Activated CD4-positive, alpha-beta T cell treated with anti-CD3 and anti-CD28 coated beads, Interleukin-2, amount 50 U/mL, for 16 hours (primary cell): ENCODE data around the gene NTN1.
"Not testable (repeated sequence)": the region's sequence is repeated elsewhere in the genome, so short reads cannot be mapped to it uniquely, and the experiment has no call there.

Source experiments
- DNase-seq: peaks from one replicate; pipeline ENCODE4 v3.0.0-alpha.2; 2020

The NTN1 gene

DNA sequence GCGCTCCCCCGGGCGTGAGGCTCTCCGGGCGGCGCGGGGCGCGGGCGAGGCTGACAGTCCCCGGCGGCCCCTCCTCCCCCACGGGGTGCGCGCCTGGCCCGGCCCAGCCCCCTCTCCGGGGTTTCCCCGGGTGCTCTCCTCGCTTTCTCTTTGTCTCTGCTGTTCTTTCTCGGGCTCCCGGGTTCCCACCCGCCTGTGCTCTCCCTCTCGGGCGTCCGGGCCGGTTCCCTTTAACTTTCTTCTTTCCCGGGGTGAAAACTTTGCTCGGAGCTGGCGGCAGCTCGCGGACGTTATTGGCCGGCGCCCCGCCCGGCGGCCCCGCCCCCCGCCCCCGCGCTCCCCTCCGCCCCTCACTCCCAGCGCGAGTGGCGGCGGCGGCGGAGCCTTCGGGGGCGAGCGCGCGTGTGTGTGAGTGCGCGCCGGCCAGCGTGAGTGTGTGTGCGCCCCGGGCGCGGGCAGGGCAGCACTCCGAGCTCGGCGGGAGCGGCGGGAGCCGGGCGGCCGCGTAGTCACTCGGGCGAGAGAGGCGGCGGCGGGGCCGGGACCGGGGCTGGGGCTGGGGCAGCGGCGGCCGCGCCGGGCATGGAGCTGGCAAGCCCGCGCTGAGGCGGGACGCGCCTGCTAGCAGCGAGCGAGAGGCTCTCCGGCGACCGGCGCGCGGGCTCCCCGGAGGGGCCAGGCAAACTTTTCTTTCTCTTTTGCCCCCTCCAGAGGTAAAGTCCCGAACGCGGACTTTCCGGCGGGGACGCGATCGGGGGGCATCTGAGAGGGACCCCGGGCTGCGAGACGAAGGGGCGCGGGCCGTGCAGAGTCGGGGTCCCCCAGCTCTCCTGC, at the start of gene NTN1:
TSS of gene NTN1 (plus strand) at position 353 of the 834 bp plus-strand sequence. CDS start 864 bp downstream, outside the sequence.
- peak; percentile 31 for DNase-seq

DNA sequence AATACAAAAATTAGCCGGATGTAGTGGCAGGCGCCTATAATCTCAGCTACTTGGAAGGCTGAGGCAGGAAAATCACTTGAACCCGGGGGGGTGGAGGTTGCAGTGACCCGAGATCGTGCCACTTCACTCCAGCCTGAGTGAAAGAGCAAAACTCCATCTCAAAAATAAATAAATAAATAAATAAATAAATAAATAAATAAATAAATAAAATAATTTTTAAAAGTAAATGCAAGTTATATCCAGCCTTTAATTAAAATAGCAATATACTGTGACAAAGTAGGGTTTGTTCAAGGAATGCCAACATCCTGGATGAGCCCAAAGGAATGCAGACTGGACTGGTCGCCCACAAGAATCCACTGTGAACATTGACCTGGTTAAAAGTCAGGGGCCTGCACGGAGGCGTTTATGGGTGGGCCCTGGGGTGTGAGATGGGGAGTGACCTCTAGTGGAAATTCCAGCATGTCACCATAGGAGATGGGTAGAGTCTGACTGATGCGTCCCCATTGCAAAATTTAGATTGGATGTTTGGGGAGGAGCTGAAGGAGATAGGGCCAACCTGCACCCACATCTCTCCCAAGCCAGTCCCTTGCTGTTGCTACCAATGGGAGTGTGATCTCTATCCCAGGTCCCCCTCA, 46.1 kb upstream of the NTN1 start:
- DNase-seq, result no peak

DNA sequence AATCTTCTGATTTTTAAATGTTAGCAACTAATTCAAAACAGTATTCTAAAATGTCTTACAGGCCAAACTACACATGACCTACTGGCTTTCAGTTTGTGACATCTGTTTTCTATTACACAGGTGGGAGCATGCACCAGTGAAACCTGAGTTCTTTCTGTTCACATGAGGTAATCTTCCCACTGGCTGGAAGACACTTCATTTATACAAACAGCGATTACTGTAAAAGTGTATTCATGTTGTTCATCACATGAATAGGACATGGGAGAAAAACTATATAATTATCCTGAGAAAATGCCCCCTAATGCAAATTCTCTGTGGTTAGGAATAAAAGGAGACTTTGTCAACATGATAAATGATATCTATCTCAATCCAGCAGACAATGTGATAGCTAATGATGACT, 44.7 kb upstream of the NTN1 start:
- DNase-seq, result no peak

DNA sequence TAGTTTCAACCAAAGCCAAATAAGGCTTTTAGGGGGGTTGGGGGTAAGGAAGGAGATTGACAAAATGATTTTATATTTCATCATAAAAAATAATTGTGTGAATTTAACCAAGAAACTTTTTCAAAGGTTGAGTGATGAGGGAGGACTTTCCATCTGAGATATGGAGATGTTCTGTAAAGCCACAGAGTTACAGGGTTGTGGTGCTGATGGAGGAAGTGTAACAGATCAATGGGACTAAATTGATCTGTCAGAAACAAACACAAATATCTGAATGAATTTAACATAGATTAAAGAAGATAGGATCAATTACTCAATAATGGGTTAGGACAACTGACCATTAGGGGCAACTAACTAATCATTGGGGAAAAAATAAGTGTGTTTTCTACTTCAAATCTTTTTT, 41.6 kb upstream of the NTN1 start:
- no peak for DNase-seq

DNA sequence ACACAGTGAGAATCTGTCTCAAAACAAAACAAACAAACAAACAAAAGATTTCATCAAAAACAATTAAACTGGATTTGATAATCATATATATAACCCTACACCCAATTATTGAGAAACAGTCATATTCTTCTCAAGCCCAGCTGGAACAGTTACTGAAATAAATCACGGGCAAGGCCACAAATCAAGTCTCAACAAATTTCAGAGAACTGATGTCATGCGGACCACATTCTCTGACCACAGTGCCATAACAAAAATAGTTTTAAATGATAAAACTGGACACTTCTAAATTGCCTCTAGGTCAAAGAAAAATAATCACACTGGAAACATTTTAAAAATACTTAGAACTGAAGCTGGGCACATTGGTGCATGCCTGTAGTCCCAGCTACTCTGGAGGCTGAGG, 39.9 kb upstream of the NTN1 start:
- no peak for DNase-seq

DNA sequence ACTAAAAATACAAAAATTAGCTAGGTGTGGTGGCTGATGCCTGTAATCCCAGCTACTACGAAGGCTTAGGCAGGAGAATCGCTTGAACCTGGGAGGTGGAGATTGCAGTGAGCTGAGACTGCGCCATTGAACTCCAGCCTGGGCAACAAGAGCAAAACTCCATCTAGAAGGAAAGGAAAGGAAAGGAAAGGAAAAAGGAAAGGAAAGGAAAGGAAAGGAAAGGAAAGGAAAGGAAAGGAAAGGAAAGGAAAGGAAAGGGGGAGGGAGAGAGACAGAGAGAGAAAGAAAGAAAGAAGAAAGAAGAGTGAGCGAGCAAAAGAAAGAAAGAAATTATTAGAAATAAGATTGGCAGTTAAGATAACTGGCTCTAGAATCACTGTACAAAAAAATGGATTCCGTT, 37.1 kb upstream of the NTN1 start:
- DNase-seq, result not testable (repeated sequence)

DNA sequence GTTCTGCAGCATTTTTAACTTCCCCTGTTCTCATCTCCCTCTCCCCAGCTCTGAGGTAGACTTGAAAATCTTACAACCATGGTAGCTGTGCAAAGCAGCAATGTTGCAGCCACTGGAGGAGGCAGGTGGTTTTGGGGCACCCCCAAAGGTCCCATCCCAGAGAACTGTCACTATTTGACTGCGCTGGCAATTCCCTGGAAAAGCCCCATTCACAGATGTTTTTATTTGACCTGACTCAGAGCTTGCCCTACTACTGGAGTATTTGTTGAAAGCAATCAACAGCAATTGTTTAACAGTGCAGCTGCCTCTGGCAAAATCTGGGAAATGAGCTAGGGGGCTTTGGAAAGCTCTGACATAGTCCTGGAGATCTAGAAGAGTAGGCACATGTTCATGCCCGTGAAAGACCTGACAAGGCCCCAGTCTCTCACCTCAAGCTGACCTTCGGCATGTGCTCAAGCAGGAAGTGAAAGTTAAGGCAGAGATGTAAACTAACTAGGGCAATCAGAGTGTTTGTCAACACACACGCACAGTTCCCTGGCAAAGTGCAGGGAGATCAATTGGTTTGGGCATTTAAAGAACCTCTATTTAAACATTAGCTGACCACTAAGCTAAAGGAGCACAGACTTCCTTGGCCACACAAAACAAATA, 36.1 kb upstream of the NTN1 start:
- DNase-seq, result no peak

DNA sequence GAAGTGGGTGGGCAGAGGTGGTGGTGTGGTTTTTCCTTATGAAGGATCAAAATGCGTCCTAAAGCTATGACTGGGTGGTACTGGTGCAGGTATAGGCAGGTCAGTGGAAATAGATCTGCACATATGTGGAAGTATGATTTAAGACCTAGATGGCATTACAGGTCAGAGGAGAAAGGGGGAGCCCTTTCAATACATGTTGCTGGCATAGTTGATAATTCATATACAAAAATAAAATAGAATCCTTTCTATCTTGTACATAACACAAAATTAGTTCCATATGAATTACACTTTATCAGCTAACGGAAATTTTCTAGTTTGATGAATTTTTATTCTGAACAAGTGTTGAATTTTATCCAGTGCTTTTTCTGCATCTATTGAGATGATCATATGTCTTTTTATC, 35.0 kb upstream of the NTN1 start:
- no peak for DNase-seq

DNA sequence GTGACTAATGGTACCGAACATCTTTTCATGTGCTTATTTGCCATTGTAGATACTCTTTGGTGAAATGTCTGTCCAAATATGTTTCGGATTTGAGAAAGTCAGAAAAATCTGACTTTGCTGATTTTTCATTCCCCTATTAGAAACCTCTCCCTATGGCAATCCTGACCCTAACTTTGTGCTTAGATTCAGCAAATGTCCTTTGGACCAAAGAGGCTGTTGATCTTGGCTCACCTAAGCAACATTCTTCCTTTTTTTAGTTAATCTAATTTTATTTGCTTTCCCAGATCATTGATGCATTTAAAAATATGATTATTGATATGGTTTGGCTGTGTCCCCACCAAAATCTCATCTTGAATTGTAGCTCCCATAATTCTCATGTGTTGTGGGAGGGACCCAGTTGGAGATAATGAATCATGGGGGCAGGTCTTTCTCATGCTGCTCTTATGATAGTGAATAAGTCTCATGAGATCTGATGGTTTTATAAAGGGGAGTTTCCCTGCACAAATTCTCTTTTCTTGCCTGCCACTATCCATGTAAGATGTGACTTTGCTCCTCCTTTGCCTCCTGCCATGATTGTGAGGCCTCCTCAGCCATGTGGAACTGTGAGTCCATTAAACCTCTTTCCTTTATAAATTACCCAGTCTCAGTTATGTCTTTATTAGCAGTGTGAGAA, 32.9 kb upstream of the NTN1 start:
- DNase-seq, result not testable (repeated sequence)

DNA sequence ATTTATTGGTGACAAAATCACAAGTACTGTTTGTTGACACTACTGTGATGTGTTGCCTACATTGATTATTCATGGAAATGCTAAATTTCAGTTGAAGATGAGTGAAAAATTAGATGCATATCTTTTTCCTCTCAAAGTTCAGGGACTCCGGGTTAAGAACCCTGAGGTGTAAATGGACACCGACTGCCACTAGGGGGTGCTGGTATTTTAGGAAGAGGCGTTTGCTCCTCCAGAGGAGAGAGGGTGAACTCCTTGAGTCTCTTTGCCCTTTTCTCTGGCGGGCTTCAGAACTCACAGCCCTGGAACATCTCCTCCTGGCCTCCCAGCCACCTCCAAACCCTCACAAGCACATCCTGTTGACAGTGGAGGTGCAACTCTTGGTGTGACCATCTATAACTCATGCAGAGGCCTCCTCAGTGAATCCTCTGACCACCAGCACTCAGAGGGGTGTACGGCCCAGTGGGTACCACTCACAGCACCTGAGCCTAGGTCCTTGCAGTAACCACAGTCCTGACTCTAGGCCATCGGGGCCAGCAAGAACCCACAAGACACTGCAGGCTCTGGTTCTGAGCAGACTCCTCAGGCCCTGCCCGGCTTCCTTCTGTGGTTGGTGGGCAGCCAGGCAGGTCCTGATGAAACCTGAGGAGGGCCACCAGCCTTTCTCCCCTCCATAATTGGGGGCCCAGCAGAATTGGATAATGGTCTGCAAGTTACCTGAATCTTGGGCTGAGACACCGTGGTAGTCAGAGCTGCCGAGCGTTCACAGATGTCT, 29.6 kb upstream of the NTN1 start:
- DNase-seq, result peak; percentile 73

DNA sequence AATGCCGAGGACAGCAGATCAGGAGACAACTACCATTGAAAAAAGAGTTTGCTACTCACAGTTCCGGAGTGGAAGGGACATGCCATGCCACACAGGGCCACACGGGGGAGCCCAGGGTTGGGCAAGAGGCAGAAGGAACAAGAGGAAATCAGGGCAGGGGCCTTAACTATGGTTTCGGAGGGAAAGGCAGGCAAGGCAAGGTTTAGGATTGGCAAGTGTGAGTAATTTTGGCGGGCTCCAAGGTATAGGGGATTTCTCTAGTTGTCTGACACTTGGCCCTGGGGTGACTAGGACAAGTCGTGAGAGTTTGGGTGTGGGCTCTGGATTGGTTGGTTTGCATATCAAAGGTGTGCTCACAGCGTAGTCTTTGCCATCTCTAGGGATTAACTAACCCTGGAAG, 27.0 kb upstream of the NTN1 start:
- peak; percentile 61 for DNase-seq

DNA sequence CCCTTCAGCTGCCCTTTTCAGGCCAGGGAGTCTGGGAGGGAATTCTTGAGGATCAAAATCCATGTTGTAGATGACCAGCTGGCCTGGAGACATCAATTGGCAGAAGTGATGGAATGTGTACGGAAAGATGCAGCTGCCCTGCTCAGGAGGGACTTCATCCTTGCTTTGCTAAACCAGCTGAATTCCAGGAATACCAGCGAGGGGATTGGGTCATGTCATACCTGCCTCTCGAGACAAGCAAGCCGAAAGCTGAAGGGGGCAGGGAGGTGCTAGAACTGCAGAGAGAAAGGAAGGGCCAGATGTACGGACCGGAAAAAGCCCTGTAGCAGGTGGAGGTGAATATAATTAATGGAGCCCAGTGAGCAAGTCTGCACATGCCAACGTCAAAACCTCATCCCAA, 25.6 kb upstream of the NTN1 start:
- DNase-seq, result no peak

DNA sequence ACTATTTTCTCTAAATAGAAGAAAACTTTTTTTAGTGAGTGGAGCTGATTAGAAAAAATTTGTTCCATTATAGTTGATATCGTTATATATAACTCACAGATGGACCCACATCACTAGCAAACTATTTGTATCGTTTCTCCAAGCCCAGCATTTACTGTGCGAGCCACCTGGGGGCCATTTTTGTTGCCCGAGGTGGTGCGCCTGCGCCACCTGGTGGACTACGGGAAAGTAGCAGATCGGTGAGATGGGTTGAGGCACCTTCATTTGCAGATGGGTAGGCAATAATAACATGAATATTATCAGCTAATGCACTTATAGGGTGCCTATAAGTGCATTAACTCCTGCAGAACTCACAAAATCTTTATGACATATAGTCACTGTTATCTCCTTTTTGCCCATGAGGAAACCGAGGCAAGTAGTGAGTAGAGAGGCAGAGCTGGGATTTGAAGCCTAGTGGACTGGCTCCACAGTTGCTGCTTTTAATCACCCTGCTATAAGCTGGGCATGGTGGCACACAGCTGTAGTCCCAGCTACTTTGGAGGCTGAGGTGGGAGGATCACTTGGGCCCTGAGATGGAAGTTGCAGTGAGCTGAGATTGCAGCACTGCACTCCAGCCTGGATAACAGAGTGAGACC, 23.2 kb upstream of the NTN1 start:
- DNase-seq, result peak; percentile 76

DNA sequence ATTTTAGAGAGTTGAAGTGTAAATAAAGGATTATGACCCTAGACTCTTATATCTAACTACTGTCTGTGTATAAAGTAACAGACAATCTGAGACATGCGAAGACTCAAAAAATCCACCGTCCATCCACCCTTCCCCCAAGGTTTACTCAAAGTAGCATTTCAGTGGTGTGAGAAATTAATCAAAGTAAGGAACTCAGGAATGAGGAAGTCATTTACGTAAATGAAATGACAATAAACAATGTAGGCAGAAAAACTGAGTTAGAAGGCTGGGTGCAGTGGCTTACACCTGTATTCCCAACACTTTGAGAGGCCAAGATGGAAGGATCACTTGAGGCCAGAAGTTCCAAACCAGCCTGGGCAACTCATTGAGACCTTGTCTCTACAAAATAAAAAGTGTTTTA, 19.8 kb upstream of the NTN1 start:
- DNase-seq, result no peak

DNA sequence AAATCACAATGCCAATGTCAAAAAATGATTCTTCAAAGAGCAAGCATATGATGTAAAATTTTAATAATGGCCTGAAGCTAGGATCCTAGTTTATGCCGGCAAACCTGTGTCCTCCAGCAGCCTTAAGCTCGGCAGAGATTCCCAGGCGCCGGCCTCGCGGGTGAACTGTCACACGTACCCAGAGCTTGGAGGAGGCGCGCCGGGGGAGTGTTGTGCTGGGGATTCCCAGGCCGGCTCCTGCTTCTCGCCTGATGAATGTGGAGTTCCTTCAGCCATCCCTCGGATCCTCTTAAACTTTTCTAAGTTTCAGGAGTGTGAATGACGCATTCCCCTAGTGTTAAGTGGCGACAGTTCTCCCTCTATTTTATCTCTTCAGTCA, 19.1 kb upstream of the NTN1 start:
- DNase-seq, result no peak

DNA sequence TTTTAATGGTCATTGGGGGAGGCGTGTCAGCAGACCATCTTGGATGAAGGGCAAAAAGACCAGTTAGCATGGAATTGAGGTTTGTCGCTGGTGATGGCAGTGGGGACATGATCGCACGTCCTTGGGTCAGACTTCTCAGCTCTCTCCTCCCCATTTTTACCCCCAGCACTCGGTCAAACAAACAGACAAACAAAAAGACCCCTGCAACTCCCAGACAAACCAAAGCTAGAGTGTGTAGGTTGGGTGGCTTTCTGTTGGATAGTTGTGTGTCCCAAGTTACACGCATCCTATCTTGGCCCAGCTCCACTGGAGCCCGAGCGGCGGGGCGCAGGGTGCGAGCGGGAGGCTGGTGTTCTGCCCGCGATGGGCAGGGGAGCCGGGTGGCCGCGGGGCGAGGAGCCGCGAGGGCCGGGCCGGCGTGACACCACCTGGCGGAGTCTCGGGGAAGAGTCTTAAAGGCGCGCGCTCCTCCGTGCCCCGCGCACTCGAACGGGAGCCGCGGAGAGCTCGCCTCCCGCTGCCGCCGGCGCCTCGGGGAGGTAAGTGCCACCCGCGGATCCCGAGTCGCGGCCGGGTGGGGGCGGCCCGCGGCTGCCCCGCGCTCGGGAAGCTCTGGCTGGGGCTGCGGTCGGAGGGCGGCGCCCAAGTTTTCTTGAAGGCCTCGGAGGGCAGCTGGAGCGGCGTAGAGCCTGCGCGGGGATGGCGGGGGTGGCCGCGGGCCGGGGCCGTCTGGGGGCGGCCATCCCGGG, 18.5 kb upstream of the NTN1 start:
- peak; percentile 12 for DNase-seq

DNA sequence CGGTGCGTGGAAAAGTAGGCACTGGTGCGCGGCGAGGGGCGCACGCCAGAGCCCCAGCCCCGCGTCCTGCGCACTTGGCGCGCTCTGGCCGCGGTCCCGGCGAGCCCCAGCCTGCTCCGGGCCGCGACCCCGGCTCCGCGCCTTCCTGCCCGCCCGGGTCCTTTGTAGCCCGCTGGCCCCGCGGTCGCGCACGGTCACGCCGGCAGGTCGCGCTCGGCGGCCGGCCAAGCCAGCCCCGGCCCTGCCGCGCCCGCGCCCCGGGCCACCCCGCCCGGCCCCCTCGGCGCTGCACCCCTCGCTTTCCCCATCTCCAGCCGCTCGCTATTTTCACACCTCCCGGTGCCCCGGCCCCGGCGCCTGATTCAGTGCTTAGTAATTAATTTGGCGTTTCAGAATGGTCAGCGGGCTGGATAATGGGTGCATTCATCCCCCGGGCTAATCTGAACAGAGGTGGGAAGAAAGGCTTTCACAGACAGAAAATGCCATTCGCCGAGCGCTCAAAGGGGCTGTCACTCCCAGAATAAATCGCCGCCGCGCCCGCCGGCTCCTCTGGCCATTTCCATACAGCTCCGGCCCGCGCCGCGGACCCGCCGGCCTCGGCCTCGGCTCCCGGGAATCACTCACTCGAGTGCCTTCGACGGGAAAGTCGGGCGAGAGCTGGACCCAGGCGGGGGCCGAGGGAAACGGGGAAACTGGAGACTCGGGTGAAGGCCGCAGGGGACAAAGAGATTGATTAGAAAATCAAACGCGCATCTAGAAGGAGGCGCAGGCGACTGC, 17.8 kb upstream of the NTN1 start:
- DNase-seq, result no peak

DNA sequence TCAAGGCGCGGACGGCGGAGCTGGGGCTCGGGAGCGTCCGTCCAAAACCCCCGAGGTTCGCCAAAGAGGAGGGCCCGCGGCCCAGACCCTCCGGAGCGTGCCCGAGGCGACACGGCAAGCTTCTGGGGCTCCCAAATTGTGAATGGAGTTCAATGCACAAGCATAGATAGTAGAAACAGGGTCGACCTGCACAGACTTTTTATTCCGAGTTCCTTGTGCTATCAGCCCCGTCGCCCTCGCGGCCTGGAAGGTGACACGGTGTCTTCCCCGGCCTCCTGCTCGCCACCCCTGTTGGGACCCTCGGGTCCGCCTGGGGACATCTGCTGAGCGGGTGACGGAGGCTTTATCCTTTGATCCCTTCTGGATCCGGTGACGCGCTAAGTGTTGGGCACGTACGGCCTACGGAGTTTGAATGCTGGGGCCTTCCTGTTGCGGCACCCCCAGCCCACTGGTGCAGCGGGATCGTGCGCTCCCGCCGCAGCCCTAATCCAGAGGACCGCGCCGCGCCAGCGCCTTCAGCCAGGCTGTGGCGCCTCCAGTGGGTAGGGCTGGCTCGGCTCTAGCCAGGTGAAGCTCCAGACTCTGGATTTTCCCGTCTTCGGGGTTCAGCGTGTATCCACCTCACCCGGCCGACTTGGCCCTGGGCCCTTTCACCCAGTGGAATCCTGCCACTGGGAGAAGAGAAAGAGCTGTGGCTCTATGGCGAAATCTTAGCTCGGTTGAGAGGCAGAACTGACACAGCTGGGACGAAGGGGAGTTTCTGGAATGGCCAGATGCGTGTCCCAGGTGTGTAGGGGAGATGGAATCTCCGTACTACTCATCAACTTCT, 17.0 kb upstream of the NTN1 start:
- no peak for DNase-seq

DNA sequence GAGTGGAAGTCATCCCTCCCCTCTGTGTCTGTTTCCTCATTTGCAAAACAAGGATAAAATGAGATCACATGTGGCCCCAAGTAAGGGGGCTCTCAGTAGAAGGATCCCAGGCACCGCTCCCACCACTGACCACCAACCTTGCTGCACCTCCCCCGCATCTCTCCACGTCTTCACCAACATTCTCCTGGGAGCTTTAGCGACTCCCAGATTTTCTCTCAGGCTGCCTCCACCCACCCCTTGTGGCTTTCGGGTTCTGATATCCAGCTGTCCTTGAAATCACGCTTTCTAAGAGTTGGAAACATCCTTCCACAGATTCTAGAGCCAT, 16.4 kb upstream of the NTN1 start:
- DNase-seq, result no peak
